ENCODE data around the gene CDH22. TPM values are rescaled to one million over a fixed set of nuclear protein-coding genes. Genes with fewer than 3 reads are reported as not detected.

The CDH22 gene
- total and polyA plus RNA-seq, 9 of the 15 experiments (the other 6 are each of a cell fraction or from before 2014, with no cell fraction given), result 0.07 to 0.08 TPM; not detected in 7

DNA sequence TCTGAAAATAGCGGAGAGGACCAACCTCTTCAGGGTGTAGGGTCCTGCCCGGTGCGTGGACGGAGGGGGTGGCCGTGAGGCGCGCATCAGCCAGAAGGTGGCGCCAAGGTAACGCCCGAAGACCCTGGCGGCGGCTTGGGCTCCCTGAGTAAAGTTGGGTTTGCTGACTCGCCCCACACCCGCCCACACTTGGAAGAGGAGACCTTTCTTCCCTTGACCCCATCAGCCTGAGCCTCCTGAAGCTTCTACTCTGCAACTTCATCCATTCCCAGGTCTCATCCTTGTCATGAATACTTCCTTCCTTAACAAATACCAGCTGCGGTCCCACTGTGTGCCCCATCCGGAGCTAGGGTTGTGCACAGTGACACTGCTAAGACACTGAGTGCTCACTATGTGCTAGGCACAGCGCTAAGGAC, 175.6 kb downstream of the CDH22 start (continued):
- TF ChIP-seq, protein P1, sequence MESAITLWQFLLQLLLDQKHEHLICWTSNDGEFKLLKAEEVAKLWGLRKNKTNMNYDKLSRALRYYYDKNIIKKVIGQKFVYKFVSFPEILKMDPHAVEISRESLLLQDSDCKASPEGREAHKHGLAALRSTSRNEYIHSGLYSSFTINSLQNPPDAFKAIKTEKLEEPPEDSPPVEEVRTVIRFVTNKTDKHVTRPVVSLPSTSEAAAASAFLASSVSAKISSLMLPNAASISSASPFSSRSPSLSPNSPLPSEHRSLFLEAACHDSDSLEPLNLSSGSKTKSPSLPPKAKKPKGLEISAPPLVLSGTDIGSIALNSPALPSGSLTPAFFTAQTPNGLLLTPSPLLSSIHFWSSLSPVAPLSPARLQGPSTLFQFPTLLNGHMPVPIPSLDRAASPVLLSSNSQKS (CRISPR knock-in tag; IDR thresholded peaks at IDR 0.05), result no peak
- TF ChIP-seq, protein P2, sequence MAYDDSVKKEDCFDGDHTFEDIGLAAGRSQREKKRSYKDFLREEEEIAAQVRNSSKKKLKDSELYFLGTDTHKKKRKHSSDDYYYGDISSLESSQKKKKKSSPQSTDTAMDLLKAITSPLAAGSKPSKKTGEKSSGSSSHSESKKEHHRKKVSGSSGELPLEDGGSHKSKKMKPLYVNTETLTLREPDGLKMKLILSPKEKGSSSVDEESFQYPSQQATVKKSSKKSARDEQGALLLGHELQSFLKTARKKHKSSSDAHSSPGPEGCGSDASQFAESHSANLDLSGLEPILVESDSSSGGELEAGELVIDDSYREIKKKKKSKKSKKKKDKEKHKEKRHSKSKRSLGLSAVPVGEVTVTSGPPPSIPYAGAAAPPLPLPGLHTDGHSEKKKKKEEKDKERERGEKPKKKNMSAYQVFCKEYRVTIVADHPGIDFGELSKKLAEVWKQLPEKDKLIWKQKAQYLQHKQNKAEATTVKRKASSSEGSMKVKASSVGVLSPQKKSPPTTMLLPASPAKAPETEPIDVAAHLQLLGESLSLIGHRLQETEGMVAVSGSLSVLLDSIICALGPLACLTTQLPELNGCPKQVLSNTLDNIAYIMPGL (CRISPR knock-in tag; IDR thresholded peaks at IDR 0.05), result no peak
- TF ChIP-seq ELF2 (CRISPR knock-in tag; IDR thresholded peaks at IDR 0.05) (no peak), ZBTB7A (IDR thresholded peaks at IDR 0.05; ENCODE audit: borderline replicate concordance, control insufficient read depth, low read depth, low read length) (peak; percentile 70; the same call in 1 of the 2 replicates), CXXC5 (CRISPR knock-in tag; IDR thresholded peaks at IDR 0.05) (0 out of 2 replicates have a peak, but pooled peaks have one; percentile 13), ZSCAN32 (CRISPR knock-in tag; IDR thresholded peaks at IDR 0.05) (no peak), ZNF668 (CRISPR knock-in tag; IDR thresholded peaks at IDR 0.05) (no peak), RCOR1 (IDR thresholded peaks at IDR 0.05; ENCODE audit: borderline replicate concordance in 1 of 2, low read depth in 2 of 2, low read length in 2 of 2) (0 out of 4 replicates have a peak, but pooled peaks of 1 of the 2 experiments have one; percentile 12), ZNF699 (CRISPR knock-in tag; IDR thresholded peaks at IDR 0.05; ENCODE audit: insufficient replicate concordance) (no peak), XRCC5 (IDR thresholded peaks at IDR 0.05; ENCODE audit: low read depth, low read length) (no peak), ZNF584 (CRISPR knock-in tag; IDR thresholded peaks at IDR 0.05; ENCODE audit: low read depth) (no peak), MAZ (CRISPR knock-in tag; conservative IDR thresholded peaks at IDR 0.05 in 1 of 2, IDR thresholded peaks at IDR 0.05 in 1 of 2) (peak in 1 of 2 experiments; percentile 64; a peak in 2 of 4 replicates), CC2D1A (IDR thresholded peaks at IDR 0.05) (peak; percentile 45; the same call in 1 of the 2 replicates), E2F3 (CRISPR knock-in tag; IDR thresholded peaks at IDR 0.05) (no peak), STAG1 (CRISPR knock-in tag; IDR thresholded peaks at IDR 0.05; ENCODE audit: borderline replicate concordance) (peak; percentile 92)
- TF ChIP-seq, protein P3, sequence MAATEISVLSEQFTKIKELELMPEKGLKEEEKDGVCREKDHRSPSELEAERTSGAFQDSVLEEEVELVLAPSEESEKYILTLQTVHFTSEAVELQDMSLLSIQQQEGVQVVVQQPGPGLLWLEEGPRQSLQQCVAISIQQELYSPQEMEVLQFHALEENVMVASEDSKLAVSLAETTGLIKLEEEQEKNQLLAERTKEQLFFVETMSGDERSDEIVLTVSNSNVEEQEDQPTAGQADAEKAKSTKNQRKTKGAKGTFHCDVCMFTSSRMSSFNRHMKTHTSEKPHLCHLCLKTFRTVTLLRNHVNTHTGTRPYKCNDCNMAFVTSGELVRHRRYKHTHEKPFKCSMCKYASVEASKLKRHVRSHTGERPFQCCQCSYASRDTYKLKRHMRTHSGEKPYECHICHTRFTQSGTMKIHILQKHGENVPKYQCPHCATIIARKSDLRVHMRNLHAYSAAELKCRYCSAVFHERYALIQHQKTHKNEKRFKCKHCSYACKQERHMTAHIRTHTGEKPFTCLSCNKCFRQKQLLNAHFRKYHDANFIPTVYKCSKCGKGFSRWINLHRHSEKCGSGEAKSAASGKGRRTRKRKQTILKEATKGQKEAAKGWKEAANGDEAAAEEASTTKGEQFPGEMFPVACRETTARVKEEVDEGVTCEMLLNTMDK (IDR thresholded peaks at IDR 0.05; ENCODE audit: borderline replicate concordance, insufficient read depth, low read depth, low read length, poor library complexity, severe bottlenecking), result peak; percentile 42
- TF ChIP-seq, protein P4, sequence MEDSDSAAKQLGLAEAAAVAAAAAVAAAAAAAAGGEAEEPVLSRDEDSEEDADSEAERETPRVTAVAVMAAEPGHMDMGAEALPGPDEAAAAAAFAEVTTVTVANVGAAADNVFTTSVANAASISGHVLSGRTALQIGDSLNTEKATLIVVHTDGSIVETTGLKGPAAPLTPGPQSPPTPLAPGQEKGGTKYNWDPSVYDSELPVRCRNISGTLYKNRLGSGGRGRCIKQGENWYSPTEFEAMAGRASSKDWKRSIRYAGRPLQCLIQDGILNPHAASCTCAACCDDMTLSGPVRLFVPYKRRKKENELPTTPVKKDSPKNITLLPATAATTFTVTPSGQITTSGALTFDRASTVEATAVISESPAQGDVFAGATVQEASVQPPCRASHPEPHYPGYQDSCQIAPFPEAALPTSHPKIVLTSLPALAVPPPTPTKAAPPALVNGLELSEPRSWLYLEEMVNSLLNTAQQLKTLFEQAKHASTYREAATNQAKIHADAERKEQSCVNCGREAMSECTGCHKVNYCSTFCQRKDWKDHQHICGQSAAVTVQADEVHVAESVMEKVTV (CRISPR knock-in tag; IDR thresholded peaks at IDR 0.05), result peak; percentile 56
- TF ChIP-seq, protein P5, sequence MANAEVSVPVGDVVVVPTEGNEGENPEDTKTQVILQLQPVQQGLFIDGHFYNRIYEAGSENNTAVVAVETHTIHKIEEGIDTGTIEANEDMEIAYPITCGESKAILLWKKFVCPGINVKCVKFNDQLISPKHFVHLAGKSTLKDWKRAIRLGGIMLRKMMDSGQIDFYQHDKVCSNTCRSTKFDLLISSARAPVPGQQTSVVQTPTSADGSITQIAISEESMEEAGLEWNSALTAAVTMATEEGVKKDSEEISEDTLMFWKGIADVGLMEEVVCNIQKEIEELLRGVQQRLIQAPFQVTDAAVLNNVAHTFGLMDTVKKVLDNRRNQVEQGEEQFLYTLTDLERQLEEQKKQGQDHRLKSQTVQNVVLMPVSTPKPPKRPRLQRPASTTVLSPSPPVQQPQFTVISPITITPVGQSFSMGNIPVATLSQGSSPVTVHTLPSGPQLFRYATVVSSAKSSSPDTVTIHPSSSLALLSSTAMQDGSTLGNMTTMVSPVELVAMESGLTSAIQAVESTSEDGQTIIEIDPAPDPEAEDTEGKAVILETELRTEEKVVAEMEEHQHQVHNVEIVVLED (CRISPR knock-in tag; IDR thresholded peaks at IDR 0.05), result no peak
